ENCODE results near the gene KIF1B. TPM values are rescaled to one million over a fixed set of nuclear protein-coding genes. Genes with fewer than 3 reads are reported as not detected.

The KIF1B gene
- total and polyA plus RNA-seq, 9 of the 15 experiments (the other 6 are each of a cell fraction or from before 2014, with no cell fraction given): 2.8 to 19.8 (median 11.9) TPM

DNA sequence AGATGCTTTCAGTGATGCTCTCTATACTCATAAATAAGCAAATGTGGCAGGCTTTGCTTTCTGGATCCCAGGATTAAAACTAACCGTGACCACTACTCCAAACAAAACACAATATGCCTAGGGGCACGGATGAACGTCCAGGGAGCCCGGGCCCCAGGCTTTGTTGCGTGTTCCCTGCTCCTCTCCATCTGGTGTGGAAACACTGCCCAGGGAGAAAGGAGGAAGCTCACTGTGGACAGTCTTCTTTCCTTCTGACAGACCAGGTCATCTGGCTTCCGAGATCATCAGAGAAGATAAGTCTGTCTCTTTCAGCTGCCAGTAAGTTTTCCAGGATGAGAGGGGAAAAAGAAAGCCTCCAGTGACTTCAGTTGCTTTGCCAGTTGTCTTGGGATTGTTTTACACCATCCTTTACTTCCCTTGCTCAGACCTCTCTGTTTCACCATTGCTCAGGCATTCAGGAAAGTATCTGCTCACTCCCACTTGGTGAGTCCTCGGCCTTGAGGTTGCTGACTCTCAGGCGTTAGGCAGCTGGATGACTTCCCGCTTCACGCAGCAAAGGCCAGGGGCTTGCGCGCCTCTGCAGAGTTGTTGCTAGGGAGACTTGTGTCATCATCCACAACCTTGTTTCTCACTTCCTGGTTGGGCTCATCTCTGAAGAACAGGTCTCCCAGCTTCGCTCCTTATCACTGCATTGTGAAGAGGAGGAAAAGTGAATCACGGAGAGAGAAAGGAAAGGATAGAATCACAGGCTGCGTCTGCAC lies 167.9 kb downstream of the KIF1B start (continued):
- peak; percentile 35; the same call in 1 of the 2 replicates for TF ChIP-seq TCF3 (CRISPR knock-in tag; IDR thresholded peaks at IDR 0.05)
- TF ChIP-seq ZBTB5 (IDR thresholded peaks at IDR 0.05): no peak
- peak; percentile 54; the same call in 1 of the 2 replicates for TF ChIP-seq ATF7 (IDR thresholded peaks at IDR 0.05)
- TF ChIP-seq KDM5B (IDR thresholded peaks at IDR 0.05; ENCODE audit: insufficient replicate concordance, low read depth, low read length): no peak
- 0 out of 2 replicates have a peak, but pooled peaks have one; percentile 28 for TF ChIP-seq SMARCA4 (IDR thresholded peaks at IDR 0.05)
- TF ChIP-seq ZNF316 (IDR thresholded peaks at IDR 0.05): peak; percentile 33
- peak; percentile 85 for TF ChIP-seq L3MBTL2 (IDR thresholded peaks at IDR 0.05)
- 0 out of 2 replicates have a peak, but pooled peaks have one; percentile 29 for TF ChIP-seq ZEB2 (IDR thresholded peaks at IDR 0.05)
- no peak for TF ChIP-seq MYNN (IDR thresholded peaks at IDR 0.05)
- no peak for TF ChIP-seq MYNN (CRISPR knock-in tag; IDR thresholded peaks at IDR 0.05)
- 0 out of 4 replicates have a peak, but pooled peaks of 1 of the 2 experiments have one; percentile 29 for TF ChIP-seq HDAC1 (IDR thresholded peaks at IDR 0.05)
- no peak for TF ChIP-seq NR2C2 (CRISPR knock-in tag; IDR thresholded peaks at IDR 0.05)
- TF ChIP-seq NR2C2 (tag; IDR thresholded peaks at IDR 0.05): peak; percentile 35; the same call in 1 of the 2 replicates
- TF ChIP-seq CXXC5 (CRISPR knock-in tag; IDR thresholded peaks at IDR 0.05): peak; percentile 55
- TF ChIP-seq FOXK2 (conservative IDR thresholded peaks at IDR 0.05 in 1 of 2, IDR thresholded peaks at IDR 0.05 in 1 of 2; ENCODE audit: low read depth in 2 of 2): peak in 1 of 2 experiments; percentile 54; a peak in 1 of 4 replicates
- no peak for TF ChIP-seq RAD21 (CRISPR knock-in tag; conservative IDR thresholded peaks at IDR 0.05 in 1 of 2, IDR thresholded peaks at IDR 0.05 in 1 of 2)
- TF ChIP-seq CREM (IDR thresholded peaks at IDR 0.05; ENCODE audit: low read depth): peak; percentile 44
- TF ChIP-seq, protein P1, sequence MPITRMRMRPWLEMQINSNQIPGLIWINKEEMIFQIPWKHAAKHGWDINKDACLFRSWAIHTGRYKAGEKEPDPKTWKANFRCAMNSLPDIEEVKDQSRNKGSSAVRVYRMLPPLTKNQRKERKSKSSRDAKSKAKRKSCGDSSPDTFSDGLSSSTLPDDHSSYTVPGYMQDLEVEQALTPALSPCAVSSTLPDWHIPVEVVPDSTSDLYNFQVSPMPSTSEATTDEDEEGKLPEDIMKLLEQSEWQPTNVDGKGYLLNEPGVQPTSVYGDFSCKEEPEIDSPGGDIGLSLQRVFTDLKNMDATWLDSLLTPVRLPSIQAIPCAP (CRISPR knock-in tag; IDR thresholded peaks at IDR 0.05; ENCODE audit: borderline replicate concordance): no peak
- peak; percentile 45; the same call in 1 of the 2 replicates for TF ChIP-seq FOXJ3 (CRISPR knock-in tag; IDR thresholded peaks at IDR 0.05)
- 0 out of 4 replicates have a peak, but pooled peaks of 1 of the 2 experiments have one; percentile 8 for TF ChIP-seq TRIM24 (IDR thresholded peaks at IDR 0.05)
- peak; percentile 88 for TF ChIP-seq CTBP1 (IDR thresholded peaks at IDR 0.05; ENCODE audit: borderline replicate concordance)
